HepG2 (cell line): ENCODE data around the gene RABGEF1. TPM values are rescaled to one million over a fixed set of nuclear protein-coding genes. Genes with fewer than 3 reads are reported as not detected.

Source experiments
- AFF4 ChIP-seq: sonication (generic); formaldehyde crosslinking; IDR thresholded peaks from 2 replicates; pipeline ENCODE4 v1.4.0; 2020; ENCODE audit warnings: missing genetic modification reagents
- ARID5B ChIP-seq: IDR thresholded peaks from 2 replicates; pipeline ENCODE4 v1.4.0; 2020; ENCODE audit warnings: mild to moderate bottlenecking, missing genetic modification reagents
- MTERF4 ChIP-seq: sonication (generic); formaldehyde crosslinking; IDR thresholded peaks from 2 replicates; pipeline ENCODE4 v1.8.0; 2023; ENCODE audit warnings: mild to moderate bottlenecking, missing genetic modification reagents
- PLSCR1 ChIP-seq: sonication (generic); formaldehyde crosslinking; IDR thresholded peaks from 2 replicates; pipeline ENCODE4 v1.5.0; 2020; ENCODE audit warnings: missing genetic modification reagents, mild to moderate bottlenecking, borderline replicate concordance
- RBFOX2 ChIP-seq: fragments of 200-400 bp; formaldehyde crosslinking; IDR thresholded peaks from 2 replicates; pipeline ENCODE4 v1.6.1; 2017; ENCODE audit warnings: low read depth, mild to moderate bottlenecking, low read length
- RNF219 ChIP-seq: sonication (generic); formaldehyde crosslinking; IDR thresholded peaks from 2 replicates; pipeline ENCODE4 v1.5.0; 2020; ENCODE audit warnings: mild to moderate bottlenecking, missing genetic modification reagents
- SAP130 ChIP-seq: IDR thresholded peaks from 2 replicates; pipeline ENCODE4 v1.6.1; 2016; ENCODE audit warnings: low read depth
- SMARCE1 ChIP-seq: fragments of 450-650 bp; IDR thresholded peaks from 2 replicates; pipeline ENCODE4 v1.6.1; 2017; ENCODE audit warnings: borderline replicate concordance
- SOX5 ChIP-seq: IDR thresholded peaks from 2 replicates; pipeline ENCODE4 v1.6.1; 2016; ENCODE audit warnings: borderline replicate concordance
- SRSF4 ChIP-seq: fragments of 200-400 bp; formaldehyde crosslinking; IDR thresholded peaks from one replicate; pipeline ENCODE4 v1.6.1; 2018; ENCODE audit warnings: mild to moderate bottlenecking, low read depth, low read length, moderate library complexity; ENCODE audit not compliant: poor library complexity, severe bottlenecking
- ZNF138 ChIP-seq: sonication (generic); formaldehyde crosslinking; IDR thresholded peaks from 2 replicates; pipeline ENCODE4 v1.5.0; 2020; ENCODE audit warnings: mild to moderate bottlenecking, low read depth, missing genetic modification reagents
- ZNF430 ChIP-seq: sonication (generic); formaldehyde crosslinking; IDR thresholded peaks from 2 replicates; pipeline ENCODE4 v1.9.0; 2021; ENCODE audit warnings: mild to moderate bottlenecking, missing genetic modification reagents
- ZNF660 ChIP-seq: sonication (generic); formaldehyde crosslinking; IDR thresholded peaks from 2 replicates; pipeline ENCODE4 v1.5.1; 2020; ENCODE audit warnings: mild to moderate bottlenecking, low read depth, missing genetic modification reagents, borderline replicate concordance
- ZNF678 ChIP-seq: sonication (generic); formaldehyde crosslinking; IDR thresholded peaks from 2 replicates; pipeline ENCODE4 v1.4.0; 2020; ENCODE audit warnings: mild to moderate bottlenecking, missing genetic modification reagents
- ZSCAN22 ChIP-seq: sonication (generic); formaldehyde crosslinking; IDR thresholded peaks from 2 replicates; pipeline ENCODE4 v1.4.0; 2020; ENCODE audit warnings: mild to moderate bottlenecking, missing genetic modification reagents
- polyA plus RNA-seq, 8 experiments: library from polyadenylated mRNA; depleted of rRNA in 3 of 8; stranded (reverse) in 7 of 8; unstranded in 1 of 8; fragments of >200 nt; fragmentation: Illumina TruSeq in 4 of 8; extraction: Trizol in 4 of 8; gene quantifications; 2 replicates each; pipeline versions ENCODE4 v1.2.1 to v1.2.3, GENCODE V29; 2011 to 2016; ENCODE audit warnings: low read depth in 4 of 8, missing spikeins in 1 of 8, mixed read lengths in 1 of 8; ENCODE audit not compliant: insufficient read depth in 1 of 8
- total RNA-seq, 5 experiments: library from RNA; depleted of rRNA; stranded (reverse); fragments of >200 nt; fragmentation: Illumina TruSeq; extraction: Trizol; gene quantifications; 2 replicates each; pipeline ENCODE4 v1.2.3, GENCODE V29; 2016; ENCODE audit warnings: low read depth in 1 of 5

RABGEF1 gene
- total and polyA plus RNA-seq, 2 of the 13 experiments (the other 11 are each of a cell fraction or from before 2014, with no cell fraction given) = 22.7 to 35.3 TPM

DNA sequence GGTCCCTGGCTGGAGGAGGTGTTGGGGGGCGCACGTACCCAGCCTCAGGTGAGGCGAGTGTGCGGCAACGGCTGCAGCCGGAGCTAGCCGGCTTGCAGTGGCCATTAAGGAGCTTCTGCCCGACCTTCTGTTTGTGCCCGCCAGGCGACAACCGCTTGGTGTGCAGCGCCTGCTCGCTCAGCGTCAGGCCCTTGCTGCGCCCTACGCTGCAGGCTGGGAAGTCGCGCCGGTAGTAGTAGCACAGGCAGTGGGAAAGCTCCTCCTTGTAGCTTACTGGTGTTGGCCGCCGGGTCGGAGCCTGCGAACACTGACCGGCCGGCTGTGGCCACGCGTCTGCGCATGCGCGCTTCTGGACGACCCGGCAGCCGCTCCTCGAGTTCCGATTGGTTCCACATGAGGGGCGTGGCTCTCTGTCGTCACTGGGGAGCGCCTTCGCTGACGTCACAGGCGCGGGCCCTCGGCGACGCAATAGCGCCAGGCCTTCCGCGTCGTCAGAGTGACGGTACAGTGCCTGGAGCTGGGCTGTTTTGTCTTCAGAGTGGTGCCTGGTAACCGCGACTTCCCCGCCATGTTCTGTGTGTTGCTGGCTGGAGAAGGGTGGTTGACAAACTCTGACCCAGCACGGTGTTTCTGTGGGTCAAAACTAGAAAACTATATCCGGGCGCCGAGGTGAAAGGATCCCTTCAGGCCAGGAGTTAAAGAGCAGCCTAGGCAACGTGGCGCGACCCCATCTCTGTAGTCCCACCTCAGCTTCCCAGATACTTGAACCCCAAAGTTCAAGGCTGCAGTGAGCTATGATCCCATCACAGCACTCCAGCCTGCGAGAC is 104.2 kb downstream of the RABGEF1 start (continued):
- TF ChIP-seq SOX5 (CRISPR knock-in tag) (peak; percentile 41; the same call in 1 of the 2 replicates), ZNF678 (no peak), ZNF138 (CRISPR knock-in tag) (no peak; the same call in 1 of the 2 replicates), SAP130 (CRISPR knock-in tag) (peak; percentile 96), ARID5B (CRISPR knock-in tag) (peak; percentile 52), AFF4 (CRISPR knock-in tag) (peak; percentile 78; the same call in 1 of the 2 replicates), SRSF4 (no peak), SMARCE1 (no peak), RNF219 (CRISPR knock-in tag) (0 out of 2 replicates have a peak, but pooled peaks have one; percentile 37), PLSCR1 (CRISPR knock-in tag) (no peak), ZSCAN22 (CRISPR knock-in tag) (no peak), ZNF430 (CRISPR knock-in tag) (peak; percentile 74; the same call in 1 of the 2 replicates), MTERF4 (CRISPR knock-in tag) (peak; percentile 78), RBFOX2 (peak; percentile 90; the same call in 1 of the 2 replicates), ZNF660 (CRISPR knock-in tag) (no peak)
